Endodermal cell (in vitro differentiated cells): ENCODE results near the gene CASK. TPM values are rescaled to one million over a fixed set of nuclear protein-coding genes. Genes with fewer than 3 reads are reported as not detected.

Experiments used
- DNase-seq: peaks from one replicate; pipeline ENCODE4 v3.0.0-alpha.2; 2017
- H3K27ac ChIP-seq: 2 replicates; pipeline ENCODE4 v1.5.1; 2013; ENCODE audit warnings: mild to moderate bottlenecking, low read depth, low read length, moderate library complexity
- H3K27me3 ChIP-seq: 2 replicates; pipeline ENCODE4 v1.6.1; 2013; ENCODE audit warnings: mild to moderate bottlenecking, low read length, moderate library complexity; ENCODE audit not compliant: insufficient read depth, control insufficient read depth, poor library complexity, severe bottlenecking
- H3K36me3 ChIP-seq: 2 replicates; pipeline ENCODE4 v1.7.0; 2013; ENCODE audit warnings: mild to moderate bottlenecking, low read length, moderate library complexity; ENCODE audit not compliant: control insufficient read depth, insufficient read depth
- H3K4me1 ChIP-seq: one replicate; pipeline ENCODE4 v1.7.0; 2013; ENCODE audit warnings: low read length; ENCODE audit not compliant: control insufficient read depth, insufficient read depth
- H3K4me3 ChIP-seq: 2 replicates; pipeline ENCODE4 v1.5.1; 2013; ENCODE audit warnings: mild to moderate bottlenecking, low read length, moderate library complexity
- H3K9ac ChIP-seq: 2 replicates; pipeline ENCODE4 v1.6.1; 2013; ENCODE audit warnings: mild to moderate bottlenecking, low read length, moderate library complexity; ENCODE audit not compliant: poor library complexity, severe bottlenecking; ENCODE audit errors: extremely low read depth
- H3K9me3 ChIP-seq: 2 replicates; pipeline ENCODE4 v1.6.1; 2013; ENCODE audit warnings: mild to moderate bottlenecking, low read length, moderate library complexity; ENCODE audit not compliant: control insufficient read depth
- H3K27ac Mint-ChIP-seq: 2 replicates; pipeline ENCODE4 v1.8.0; 2020; ENCODE audit warnings: mixed read lengths
- H3K27me3 Mint-ChIP-seq: 2 replicates; pipeline ENCODE4 v1.8.0; 2021; ENCODE audit warnings: mild to moderate bottlenecking, mixed read lengths; ENCODE audit not compliant: insufficient read depth
- H3K36me3 Mint-ChIP-seq: 2 replicates; pipeline ENCODE4 v1.8.0; 2020; ENCODE audit warnings: low read depth, mixed read lengths
- H3K4me1 Mint-ChIP-seq: 2 replicates; pipeline ENCODE4 v1.8.0; 2020; ENCODE audit warnings: mixed read lengths
- H3K4me3 Mint-ChIP-seq: 2 replicates; pipeline ENCODE4 v1.8.0; 2020; ENCODE audit warnings: mild to moderate bottlenecking, moderate library complexity, mixed read lengths
- H3K9me3 Mint-ChIP-seq: 2 replicates; pipeline ENCODE4 v1.8.0; 2020; ENCODE audit warnings: mild to moderate bottlenecking, mixed read lengths
- WGBS, 2 experiments: methylation state at CpG; one replicate each; pipeline versions ENCODE4 v1.1.5 to v1.1.7; 2013; ENCODE audit warnings: missing lambda C conversion rate in 2 of 2, mixed read lengths in 1 of 2; ENCODE audit not compliant: insufficient coverage in 1 of 2, insufficient read length in 1 of 2; 5-methylcytosine and 5-hydroxymethylcytosine counted together
- total RNA-seq, 2 donors: library from RNA; stranded (reverse); fragmentation: NEBNext Ultra II Directional in 1 of 2; extraction: Animal tissue kit (Norgen Biotek cat#: 25700) in 1 of 2; gene quantifications; 2 replicates in 1 of 2; 3 replicates in 1 of 2; pipeline ENCODE4 v1.2.1, GENCODE V29; 2021
- TF ChIP-seq, protein P1 (sequence below): fragments of 200-600 bp; sonication (generic); conservative IDR thresholded peaks from 2 replicates; pipeline ENCODE4 v1.5.0; 2021; ENCODE audit warnings: antibody characterized with exemption, mild to moderate bottlenecking

The CASK gene
- total RNA-seq, 2 donors from 2014 or later: 79.1 to 87.1 TPM

GRCh38 chrX:41903544-41903943 lies 19.8 kb downstream of the CASK start:
- peaks cover 12% of the 10 kb centered on the region for H3K36me3 ChIP-seq
- H3K9me3 ChIP-seq: peaks cover 53% of the 10 kb centered on the region
- no peak overlapping the region for H3K4me3 ChIP-seq
- H3K27me3 Mint-ChIP-seq: no peaks in the 10 kb centered on the region
- H3K4me3 Mint-ChIP-seq: no peak overlapping the region
- H3K27ac ChIP-seq: no peak overlapping the region
- no peak overlapping the region for H3K9ac ChIP-seq
- 88% methylated on average over 1 of the region's 1 CpG; no CpG with 5 or more reads in 1 of the 2 experiments for WGBS, 2 experiments
- peaks cover 2% of the 10 kb centered on the region for H3K4me1 Mint-ChIP-seq
- no peaks in the 10 kb centered on the region for H3K4me1 ChIP-seq
- TF ChIP-seq, protein P1, sequence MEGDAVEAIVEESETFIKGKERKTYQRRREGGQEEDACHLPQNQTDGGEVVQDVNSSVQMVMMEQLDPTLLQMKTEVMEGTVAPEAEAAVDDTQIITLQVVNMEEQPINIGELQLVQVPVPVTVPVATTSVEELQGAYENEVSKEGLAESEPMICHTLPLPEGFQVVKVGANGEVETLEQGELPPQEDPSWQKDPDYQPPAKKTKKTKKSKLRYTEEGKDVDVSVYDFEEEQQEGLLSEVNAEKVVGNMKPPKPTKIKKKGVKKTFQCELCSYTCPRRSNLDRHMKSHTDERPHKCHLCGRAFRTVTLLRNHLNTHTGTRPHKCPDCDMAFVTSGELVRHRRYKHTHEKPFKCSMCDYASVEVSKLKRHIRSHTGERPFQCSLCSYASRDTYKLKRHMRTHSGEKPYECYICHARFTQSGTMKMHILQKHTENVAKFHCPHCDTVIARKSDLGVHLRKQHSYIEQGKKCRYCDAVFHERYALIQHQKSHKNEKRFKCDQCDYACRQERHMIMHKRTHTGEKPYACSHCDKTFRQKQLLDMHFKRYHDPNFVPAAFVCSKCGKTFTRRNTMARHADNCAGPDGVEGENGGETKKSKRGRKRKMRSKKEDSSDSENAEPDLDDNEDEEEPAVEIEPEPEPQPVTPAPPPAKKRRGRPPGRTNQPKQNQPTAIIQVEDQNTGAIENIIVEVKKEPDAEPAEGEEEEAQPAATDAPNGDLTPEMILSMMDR: no peak
- no peak for DNase-seq
- no peaks in the 10 kb centered on the region for H3K27me3 ChIP-seq
- no peak overlapping the region for H3K27ac Mint-ChIP-seq
- peaks cover 81% of the 10 kb centered on the region for H3K9me3 Mint-ChIP-seq
- H3K36me3 Mint-ChIP-seq: peaks cover 32% of the 10 kb centered on the region

DNA sequence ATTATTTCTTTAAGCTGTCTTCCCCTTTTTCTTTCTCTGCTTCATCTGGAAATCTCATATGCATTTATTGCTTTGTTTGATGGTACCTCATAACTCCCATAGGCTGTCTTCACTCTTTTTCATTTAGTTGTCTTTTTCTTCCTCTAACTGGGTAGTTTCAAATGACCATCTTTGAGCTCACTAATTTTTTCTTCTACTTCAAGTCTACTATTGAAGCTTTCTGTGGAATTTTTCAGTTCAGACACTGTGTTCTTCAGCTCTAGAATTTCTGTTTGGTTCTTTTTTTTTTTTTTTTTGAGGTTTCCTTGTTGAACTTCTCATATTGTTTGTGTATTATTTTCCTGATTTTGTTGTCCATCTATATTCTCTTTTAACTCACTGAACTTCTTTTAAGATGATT lies 23.0 kb downstream of the CASK start:
- H3K4me3 Mint-ChIP-seq: no peak overlapping the region
- H3K27ac Mint-ChIP-seq: no peak overlapping the region
- no peak overlapping the region for H3K9ac ChIP-seq
- H3K9me3 Mint-ChIP-seq: peaks cover 57% of the 10 kb centered on the region
- H3K27ac ChIP-seq: no peak overlapping the region
- peaks cover 12% of the 10 kb centered on the region for H3K36me3 ChIP-seq
- peaks cover 52% of the 10 kb centered on the region for H3K9me3 ChIP-seq
- H3K4me1 Mint-ChIP-seq: peaks cover 2% of the 10 kb centered on the region
- peaks cover 22% of the 10 kb centered on the region for H3K36me3 Mint-ChIP-seq
- no peaks in the 10 kb centered on the region for H3K27me3 Mint-ChIP-seq
- no peaks in the 10 kb centered on the region for H3K27me3 ChIP-seq
- DNase-seq: no peak
- no peaks in the 10 kb centered on the region for H3K4me1 ChIP-seq
- no peak overlapping the region for H3K4me3 ChIP-seq
- TF ChIP-seq, protein P1: no peak

DNA sequence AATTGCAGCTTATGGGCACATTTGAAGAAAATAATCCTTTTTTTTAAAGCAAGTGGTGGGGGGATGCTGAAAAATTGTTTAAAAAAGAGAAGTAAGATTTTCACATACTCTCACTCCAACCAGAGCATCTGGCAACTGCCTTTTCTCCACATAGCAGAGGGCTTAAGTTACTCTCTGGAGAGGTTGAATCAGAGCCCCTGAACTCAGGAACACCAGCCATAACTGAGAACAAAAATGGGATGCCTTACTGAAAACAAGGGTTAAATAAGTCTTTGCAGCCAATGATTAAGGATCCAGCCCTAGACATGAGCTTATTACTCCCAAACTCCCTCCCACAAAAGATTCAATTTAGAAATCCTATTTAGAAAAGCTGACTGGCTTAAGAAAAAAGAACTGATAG lies 27.5 kb downstream of the CASK start:
- Histone ChIP-seq H3K36me3 (peaks cover 7% of the 10 kb centered on the region), H3K4me1 (no peaks in the 10 kb centered on the region), H3K9ac (no peak overlapping the region), H3K27me3 (no peaks in the 10 kb centered on the region), H3K4me3 (no peak overlapping the region), H3K27ac (no peak overlapping the region), H3K9me3 (peaks cover 40% of the 10 kb centered on the region)
- DNase-seq: no peak
- TF ChIP-seq, protein P1: no peak
- Mint-ChIP-seq H3K4me3 (no peak overlapping the region), H3K4me1 (no peaks in the 10 kb centered on the region), H3K27me3 (no peaks in the 10 kb centered on the region), H3K27ac (no peak overlapping the region), H3K9me3 (peaks cover 32% of the 10 kb centered on the region), H3K36me3 (peaks cover 6% of the 10 kb centered on the region)
